ENCODE data around the gene MAP1LC3A. TPM values are rescaled to one million over a fixed set of nuclear protein-coding genes. Genes with fewer than 3 reads are reported as not detected.
A peak's percentile ranks its signal among the peaks of the same experiment; 100 is the strongest.

Gene MAP1LC3A
- total RNA-seq, 1 donor from 2014 or later = 51.6 TPM

DNA sequence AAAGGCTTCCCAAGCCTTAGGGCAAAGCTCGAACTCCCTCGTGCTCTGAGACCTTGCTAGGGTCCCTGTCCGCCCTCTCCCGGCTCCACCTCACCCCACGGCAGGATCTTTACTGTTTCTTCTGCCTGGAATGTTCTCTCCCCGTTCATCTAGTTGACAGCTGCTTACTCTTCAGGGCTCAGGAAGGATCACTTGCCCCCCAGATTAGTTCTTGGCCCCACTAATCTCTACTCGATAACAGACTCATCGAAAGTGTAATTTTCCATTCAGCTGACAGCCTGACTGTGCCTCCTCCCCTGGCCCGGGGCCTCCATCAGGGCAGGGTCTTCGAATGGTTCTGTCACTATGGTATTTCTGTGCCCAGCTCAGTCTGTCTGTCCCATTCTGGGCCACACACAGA, 3.1 kb downstream of the MAP1LC3A start:
- Histone ChIP-seq H3K27me3 (ENCODE audit: low read depth) (no peaks in the 10 kb centered on the region), H3K36me3 (no peaks in the 10 kb centered on the region), H3K4me1 (peaks cover 8% of the 10 kb centered on the region), H3K9me3 (no peaks in the 10 kb centered on the region), H3K4me3 (no peak overlapping the region), H3K27ac (no peak overlapping the region)
- intact Hi-C loops (cut with DNase I) = no loop called here
- ATAC-seq (no peak), DNase-seq (no peak)
- TF ChIP-seq, protein P1, sequence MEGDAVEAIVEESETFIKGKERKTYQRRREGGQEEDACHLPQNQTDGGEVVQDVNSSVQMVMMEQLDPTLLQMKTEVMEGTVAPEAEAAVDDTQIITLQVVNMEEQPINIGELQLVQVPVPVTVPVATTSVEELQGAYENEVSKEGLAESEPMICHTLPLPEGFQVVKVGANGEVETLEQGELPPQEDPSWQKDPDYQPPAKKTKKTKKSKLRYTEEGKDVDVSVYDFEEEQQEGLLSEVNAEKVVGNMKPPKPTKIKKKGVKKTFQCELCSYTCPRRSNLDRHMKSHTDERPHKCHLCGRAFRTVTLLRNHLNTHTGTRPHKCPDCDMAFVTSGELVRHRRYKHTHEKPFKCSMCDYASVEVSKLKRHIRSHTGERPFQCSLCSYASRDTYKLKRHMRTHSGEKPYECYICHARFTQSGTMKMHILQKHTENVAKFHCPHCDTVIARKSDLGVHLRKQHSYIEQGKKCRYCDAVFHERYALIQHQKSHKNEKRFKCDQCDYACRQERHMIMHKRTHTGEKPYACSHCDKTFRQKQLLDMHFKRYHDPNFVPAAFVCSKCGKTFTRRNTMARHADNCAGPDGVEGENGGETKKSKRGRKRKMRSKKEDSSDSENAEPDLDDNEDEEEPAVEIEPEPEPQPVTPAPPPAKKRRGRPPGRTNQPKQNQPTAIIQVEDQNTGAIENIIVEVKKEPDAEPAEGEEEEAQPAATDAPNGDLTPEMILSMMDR (IDR thresholded peaks at IDR 0.05) = no peak

DNA sequence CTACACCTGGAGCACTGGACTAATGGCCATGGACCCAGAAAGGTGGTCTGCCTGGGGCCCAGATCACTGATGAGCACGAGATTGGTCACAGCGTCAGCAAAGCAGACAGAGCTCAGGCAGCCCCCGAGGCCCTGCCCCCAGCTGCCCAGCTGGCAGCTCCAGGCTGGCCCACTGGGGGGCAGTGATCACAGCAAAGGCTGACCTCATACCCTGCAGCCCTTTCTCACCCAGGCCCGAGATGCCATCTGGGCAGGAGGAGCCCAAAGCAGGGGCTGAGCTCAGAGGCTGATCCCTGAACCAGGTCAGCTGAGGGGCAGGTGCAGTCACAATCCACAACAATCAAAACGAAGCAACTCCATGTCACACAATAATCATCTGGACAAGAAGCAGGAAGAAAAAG, 4.1 kb downstream of the MAP1LC3A start:
- Histone ChIP-seq H3K36me3 (peaks cover 4% of the 10 kb centered on the region), H3K4me1 (peaks cover 12% of the 10 kb centered on the region), H3K9me3 (no peaks in the 10 kb centered on the region), H3K27me3 (ENCODE audit: low read depth) (no peaks in the 10 kb centered on the region), H3K27ac (no peak overlapping the region), H3K4me3 (no peak overlapping the region)
- intact Hi-C loops (cut with DNase I) = no loop called here
- TF ChIP-seq, protein P1 (IDR thresholded peaks at IDR 0.05) = peak; percentile 54
- ATAC-seq = no peak
- DNase-seq = no peak

DNA sequence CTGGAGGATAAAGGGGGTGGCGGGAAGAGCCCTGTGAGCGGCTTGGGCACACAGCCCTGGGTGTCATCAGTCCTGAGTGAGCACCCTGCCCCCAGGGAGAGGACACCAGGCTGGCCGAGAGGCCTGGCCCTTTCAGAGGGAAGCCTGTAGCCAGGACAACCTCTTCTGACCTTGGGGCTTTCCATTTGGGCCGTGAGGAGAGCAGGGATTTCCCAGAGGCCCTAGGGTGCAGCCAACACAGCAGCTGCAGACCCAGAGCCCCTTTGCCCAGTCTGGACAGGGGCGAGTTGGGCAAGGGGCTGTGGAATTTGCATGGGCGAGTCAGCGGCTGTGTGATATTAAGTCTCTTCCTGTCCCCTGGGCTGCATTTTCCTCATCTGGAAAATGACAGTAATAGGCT, 6.3 kb downstream of the MAP1LC3A start:
- Histone ChIP-seq H3K36me3 (peaks cover 4% of the 10 kb centered on the region), H3K9me3 (no peaks in the 10 kb centered on the region), H3K27me3 (ENCODE audit: low read depth) (no peaks in the 10 kb centered on the region), H3K27ac (no peak overlapping the region), H3K4me1 (peaks cover 7% of the 10 kb centered on the region), H3K4me3 (no peak overlapping the region)
- DNase-seq = no peak
- intact Hi-C loops (cut with DNase I) = no loop called here
- no peak for ATAC-seq
- TF ChIP-seq, protein P1 (IDR thresholded peaks at IDR 0.05) = no peak

DNA sequence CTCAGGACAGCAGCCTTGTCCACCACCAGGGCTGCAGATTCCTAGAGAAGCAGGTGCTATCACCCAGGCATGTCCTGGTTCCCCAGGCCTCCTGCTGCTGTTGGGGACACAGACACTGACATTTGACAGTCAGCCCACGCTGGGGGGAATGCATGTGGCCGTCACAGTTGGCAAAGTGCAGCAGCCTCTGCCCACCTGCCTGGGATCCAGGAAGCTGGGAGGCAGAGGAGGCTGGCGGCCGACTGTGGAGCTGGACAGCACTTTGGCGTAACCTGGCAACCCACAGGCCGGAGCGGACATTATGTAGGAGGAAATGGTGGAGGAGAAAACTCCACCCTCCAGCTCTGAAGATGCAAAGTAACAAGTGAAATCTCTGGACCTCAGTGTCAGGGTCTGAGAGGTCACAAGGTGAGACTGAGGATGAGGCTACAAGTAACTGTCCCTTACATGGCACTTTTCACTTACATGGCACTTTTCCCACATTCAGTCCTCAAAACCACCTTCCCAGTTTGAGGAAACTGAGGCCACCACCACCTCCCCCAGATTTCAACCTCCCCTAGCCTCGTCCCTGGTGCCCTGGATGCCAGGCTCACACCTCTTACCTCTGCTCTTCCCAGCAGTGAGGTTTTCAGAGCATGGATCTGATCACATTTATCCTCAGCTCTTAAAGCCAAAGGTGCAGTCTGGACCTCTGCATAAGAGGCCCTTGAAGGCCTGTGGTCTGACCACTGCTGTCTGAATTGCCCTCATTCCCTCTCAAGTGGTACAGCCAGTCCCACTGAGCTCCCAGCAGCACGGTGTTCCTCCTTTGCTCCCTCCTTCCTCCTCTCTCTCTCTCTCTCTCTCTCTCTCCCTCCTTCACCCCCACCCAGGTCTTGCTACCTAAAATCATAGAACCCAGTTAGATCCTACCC, 8.7 kb downstream of the MAP1LC3A start:
- Histone ChIP-seq H3K9me3 (no peaks in the 10 kb centered on the region), H3K27me3 (ENCODE audit: low read depth) (no peaks in the 10 kb centered on the region), H3K36me3 (peaks cover 4% of the 10 kb centered on the region), H3K4me3 (no peak overlapping the region), H3K27ac (peak overlapping the region; percentile 72), H3K4me1 (peaks cover 7% of the 10 kb centered on the region)
- DNase-seq = peak; percentile 70
- intact Hi-C loops (cut with DNase I) = no loop called here
- peak; percentile 92 to 94 for ATAC-seq
- TF ChIP-seq, protein P1 (IDR thresholded peaks at IDR 0.05) = no peak

DNA sequence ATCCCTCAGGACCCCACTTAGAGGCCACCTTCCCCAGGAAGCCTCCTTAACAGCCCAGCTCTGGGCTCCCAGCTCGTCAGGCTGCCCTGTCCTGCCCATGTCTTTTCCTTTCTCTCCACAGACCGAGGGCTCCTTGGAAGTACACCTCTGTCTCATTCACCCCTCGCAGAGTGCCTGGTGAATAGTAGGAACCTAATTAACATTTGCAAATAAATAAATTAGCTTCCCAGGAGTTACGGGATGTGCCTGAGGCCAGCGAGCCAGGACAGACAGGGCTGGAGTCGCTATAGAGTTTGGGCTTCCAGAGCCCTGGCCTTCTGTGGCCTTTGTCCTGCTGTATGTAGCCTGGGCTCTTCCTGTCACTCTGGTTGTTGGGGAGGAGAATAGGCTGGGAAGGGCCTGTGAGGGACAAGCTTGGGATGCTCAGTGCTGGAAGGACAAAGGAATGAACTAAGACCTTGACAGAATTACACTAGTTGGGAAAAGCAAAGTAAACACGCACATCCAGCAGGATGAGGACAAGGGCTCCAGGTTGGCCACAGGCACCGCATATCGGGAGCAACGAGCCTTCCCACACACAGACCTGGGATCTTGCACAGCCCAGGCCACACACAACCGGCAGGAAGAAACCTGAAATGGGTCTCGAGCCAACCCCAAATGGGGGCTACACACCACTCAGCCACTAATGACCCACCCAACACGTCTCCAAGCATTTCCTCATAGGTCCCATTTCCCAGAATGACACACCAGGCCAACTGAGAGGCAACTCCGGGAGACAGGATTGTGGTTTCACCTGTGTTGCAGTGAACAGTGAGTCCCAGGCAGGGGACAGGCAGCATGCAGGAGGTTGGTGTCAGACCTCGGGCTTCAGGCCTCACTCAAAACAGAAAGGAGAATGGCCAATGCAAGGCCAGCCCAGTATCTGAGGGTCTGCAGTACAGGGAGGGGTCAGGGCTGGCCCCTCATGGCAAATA, 9.7 kb downstream of the MAP1LC3A start:
- ATAC-seq = peak; percentile 44
- no peaks in the 10 kb centered on the region for H3K9me3 ChIP-seq
- TF ChIP-seq, protein P1 (IDR thresholded peaks at IDR 0.05) = no peak

More for the DNA sequence above, 9.7 kb downstream of the MAP1LC3A start:
- peak overlapping the region; percentile 72 for H3K27ac ChIP-seq
- H3K4me3 ChIP-seq = no peak overlapping the region
- peaks cover 7% of the 10 kb centered on the region for H3K4me1 ChIP-seq
- H3K27me3 ChIP-seq (ENCODE audit: low read depth) = no peaks in the 10 kb centered on the region
- H3K36me3 ChIP-seq = peaks cover 4% of the 10 kb centered on the region
- intact Hi-C loops (cut with DNase I) = no loop called here
- DNase-seq = no peak
